Measurements from ENCODE around the gene ETFRF1. TPM values are rescaled to one million over a fixed set of nuclear protein-coding genes. Genes with fewer than 3 reads are reported as not detected.

Gene ETFRF1
- total RNA-seq, 1 donor from 2014 or later = 23.1 TPM

GRCh38 chr12:25156061-25156460, 39.0 kb upstream of the ETFRF1 start:
- H3K36me3 Mint-ChIP-seq (ENCODE audit: insufficient read depth) = peaks cover 1% of the 10 kb centered on the region
- no peak overlapping the region for H3K27ac Mint-ChIP-seq
- H3K9me3 Mint-ChIP-seq (ENCODE audit: low read depth) = peaks cover 7% of the 10 kb centered on the region

GRCh38 chr12:25162866-25163265, 32.2 kb upstream of the ETFRF1 start:
- peaks cover 1% of the 10 kb centered on the region for H3K36me3 Mint-ChIP-seq (ENCODE audit: insufficient read depth)
- TF ChIP-seq CTCF (IDR thresholded peaks at IDR 0.05; ENCODE audit: unreplicated experiment) = no peak
- no peaks in the 10 kb centered on the region for H3K4me1 Mint-ChIP-seq (ENCODE audit: low read depth)
- no peak for DNase-seq (ENCODE audit: low spot score, unreplicated experiment)
- no peak overlapping the region for H3K27ac Mint-ChIP-seq
- H3K9me3 Mint-ChIP-seq (ENCODE audit: low read depth) = peaks cover 7% of the 10 kb centered on the region
- no peak overlapping the region for H3K4me3 Mint-ChIP-seq (ENCODE audit: low read depth)
- H3K27me3 Mint-ChIP-seq = no peaks in the 10 kb centered on the region

More at GRCh38 chr12:25156061-25156460, 39.0 kb upstream of the ETFRF1 start:
- Mint-ChIP-seq H3K4me3 (ENCODE audit: low read depth) (no peak overlapping the region), H3K27me3 (no peaks in the 10 kb centered on the region), H3K4me1 (ENCODE audit: low read depth) (no peaks in the 10 kb centered on the region)
- no peak for TF ChIP-seq CTCF (IDR thresholded peaks at IDR 0.05; ENCODE audit: unreplicated experiment)
- DNase-seq (ENCODE audit: low spot score, unreplicated experiment) = no peak

- peaks cover 1% of the 10 kb centered on the region for H3K36me3 Mint-ChIP-seq (ENCODE audit: insufficient read depth)
- DNase-seq (ENCODE audit: low spot score, unreplicated experiment) = no peak
- no peaks in the 10 kb centered on the region for H3K4me1 Mint-ChIP-seq (ENCODE audit: low read depth)
- H3K9me3 Mint-ChIP-seq (ENCODE audit: low read depth) = peaks cover 7% of the 10 kb centered on the region
- no peak overlapping the region for H3K27ac Mint-ChIP-seq
- no peak overlapping the region for H3K4me3 Mint-ChIP-seq (ENCODE audit: low read depth)
- no peaks in the 10 kb centered on the region for H3K27me3 Mint-ChIP-seq
- TF ChIP-seq CTCF (IDR thresholded peaks at IDR 0.05; ENCODE audit: unreplicated experiment) = no peak
Measured at GRCh38 chr12:25182765-25183164, 12.3 kb upstream of the ETFRF1 start.

GRCh38 chr12:25184132-25184531, 10.9 kb upstream of the ETFRF1 start:
- no peak overlapping the region for H3K27ac Mint-ChIP-seq
- H3K36me3 Mint-ChIP-seq (ENCODE audit: insufficient read depth) = peaks cover 1% of the 10 kb centered on the region
- H3K4me1 Mint-ChIP-seq (ENCODE audit: low read depth) = peaks cover 2% of the 10 kb centered on the region
- DNase-seq (ENCODE audit: low spot score, unreplicated experiment) = no peak
- peaks cover 7% of the 10 kb centered on the region for H3K9me3 Mint-ChIP-seq (ENCODE audit: low read depth)
- TF ChIP-seq CTCF (IDR thresholded peaks at IDR 0.05; ENCODE audit: unreplicated experiment) = no peak
- no peaks in the 10 kb centered on the region for H3K27me3 Mint-ChIP-seq
- H3K4me3 Mint-ChIP-seq (ENCODE audit: low read depth) = no peak overlapping the region

GRCh38 chr12:25186038-25186787, 8.8 kb upstream of the ETFRF1 start:
- Mint-ChIP-seq H3K27ac (no peak overlapping the region), H3K4me3 (ENCODE audit: low read depth) (no peak overlapping the region), H3K36me3 (ENCODE audit: insufficient read depth) (no peaks in the 10 kb centered on the region), H3K4me1 (ENCODE audit: low read depth) (peaks cover 2% of the 10 kb centered on the region), H3K27me3 (no peaks in the 10 kb centered on the region), H3K9me3 (ENCODE audit: low read depth) (no peaks in the 10 kb centered on the region)
- DNase-seq (ENCODE audit: low spot score, unreplicated experiment) = no peak
- TF ChIP-seq CTCF (IDR thresholded peaks at IDR 0.05; ENCODE audit: unreplicated experiment) = no peak

Data from progenitor cell of endocrine pancreas (in vitro differentiated cells).